HepG2 (cell line): ENCODE data around the gene MISP3. TPM values are rescaled to one million over a fixed set of nuclear protein-coding genes. Genes with fewer than 3 reads are reported as not detected.

Experiments
- FOXA1 ChIP-seq, 2 experiments: fragments of 450-650 bp in 1 of 2; sonication (generic) in 1 of 2; formaldehyde crosslinking in 1 of 2; IDR thresholded peaks; 2 replicates each; pipeline versions ENCODE4 v1.4.0 to v1.6.1; 2016 to 2020; ENCODE audit warnings: missing genetic modification reagents in 1 of 2
- GATA4 ChIP-seq: sonication (generic); IDR thresholded peaks from 2 replicates; pipeline ENCODE4 v1.6.1; 2016; ENCODE audit warnings: antibody characterized with exemption, low read depth, borderline replicate concordance
- HCFC1 ChIP-seq: fragments of 150-350 bp; IDR thresholded peaks from 2 replicates; pipeline ENCODE4 v1.6.1; 2014; ENCODE audit warnings: low read depth, low read length
- ISL2 ChIP-seq: sonication (generic); formaldehyde crosslinking; IDR thresholded peaks from 2 replicates; pipeline ENCODE4 v1.5.0; 2020; ENCODE audit warnings: missing genetic modification reagents
- KDM3A ChIP-seq: IDR thresholded peaks from 2 replicates; pipeline ENCODE4 v1.6.1; 2018; ENCODE audit warnings: low read depth, missing compliant biosample characterization
- MXD4 ChIP-seq: IDR thresholded peaks from 2 replicates; pipeline ENCODE4 v1.6.1; 2016; ENCODE audit warnings: mild to moderate bottlenecking, missing biosample characterization, missing genetic modification reagents
- NR2C2 ChIP-seq: sonication (generic); formaldehyde crosslinking; IDR thresholded peaks from 2 replicates; pipeline ENCODE4 v1.4.0; 2020; ENCODE audit warnings: missing genetic modification reagents, mild to moderate bottlenecking, moderate library complexity, borderline replicate concordance
- NR2F2 ChIP-seq: IDR thresholded peaks from 2 replicates; pipeline ENCODE4 v1.6.1; 2012; ENCODE audit warnings: low read depth, inconsistent platforms, borderline replicate concordance
- PREB ChIP-seq: sonication (generic); formaldehyde crosslinking; IDR thresholded peaks from 2 replicates; pipeline ENCODE4 v1.4.0; 2020; ENCODE audit warnings: missing genetic modification reagents
- RARA ChIP-seq: IDR thresholded peaks from 2 replicates; pipeline ENCODE4 v1.6.1; 2016; ENCODE audit warnings: missing genetic modification reagents, missing compliant biosample characterization
- SCMH1 ChIP-seq: sonication (generic); formaldehyde crosslinking; IDR thresholded peaks from 2 replicates; pipeline ENCODE4 v1.9.0; 2021; ENCODE audit warnings: missing genetic modification reagents, mild to moderate bottlenecking, borderline replicate concordance
- TBX3 ChIP-seq: fragments of 450-650 bp; IDR thresholded peaks from 2 replicates; pipeline ENCODE4 v1.6.1; 2017; ENCODE audit warnings: antibody characterized with exemption, mild to moderate bottlenecking, inconsistent platforms, borderline replicate concordance
- ZFP36 ChIP-seq: fragments of 150-350 bp; IDR thresholded peaks from 2 replicates; pipeline ENCODE4 v1.6.1; 2018; ENCODE audit warnings: borderline replicate concordance, low read length, low read depth; ENCODE audit not compliant: partially characterized antibody
- ZFP37 ChIP-seq: sonication (generic); formaldehyde crosslinking; IDR thresholded peaks from 2 replicates; pipeline ENCODE4 v1.4.0; 2020; ENCODE audit warnings: missing genetic modification reagents, borderline replicate concordance
- ZNF569 ChIP-seq: sonication (generic); formaldehyde crosslinking; IDR thresholded peaks from 2 replicates; pipeline ENCODE4 v1.5.0; 2020; ENCODE audit warnings: mild to moderate bottlenecking, missing genetic modification reagents, moderate library complexity, borderline replicate concordance
- ZNF773 ChIP-seq: sonication (generic); formaldehyde crosslinking; IDR thresholded peaks from 2 replicates; pipeline ENCODE4 v1.4.0; 2020; ENCODE audit warnings: missing genetic modification reagents, borderline replicate concordance
- polyA plus RNA-seq, 8 experiments: library from polyadenylated mRNA; depleted of rRNA in 3 of 8; stranded (reverse) in 7 of 8; unstranded in 1 of 8; fragments of >200 nt; fragmentation: Illumina TruSeq in 4 of 8; extraction: Trizol in 4 of 8; gene quantifications; 2 replicates each; pipeline versions ENCODE4 v1.2.1 to v1.2.3, GENCODE V29; 2011 to 2016; ENCODE audit warnings: low read depth in 4 of 8, missing spikeins in 1 of 8, mixed read lengths in 1 of 8; ENCODE audit not compliant: insufficient read depth in 1 of 8
- total RNA-seq, 5 experiments: library from RNA; depleted of rRNA; stranded (reverse); fragments of >200 nt; fragmentation: Illumina TruSeq; extraction: Trizol; gene quantifications; 2 replicates each; pipeline ENCODE4 v1.2.3, GENCODE V29; 2016; ENCODE audit warnings: low read depth in 1 of 5
- TF ChIP-seq, protein P1 (sequence below): sonication (generic); formaldehyde crosslinking; IDR thresholded peaks from 2 replicates; pipeline ENCODE4 v1.5.0; 2020; ENCODE audit warnings: mild to moderate bottlenecking, missing genetic modification reagents, borderline replicate concordance
- TF ChIP-seq, protein P2 (sequence below): sonication (generic); formaldehyde crosslinking; IDR thresholded peaks from 2 replicates; pipeline ENCODE4 v1.5.0; 2020; ENCODE audit warnings: missing genetic modification reagents
- TF ChIP-seq, protein P3 (sequence below): sonication (generic); formaldehyde crosslinking; IDR thresholded peaks from 2 replicates; pipeline ENCODE4 v1.4.0; 2020; ENCODE audit warnings: missing genetic modification reagents

The MISP3 gene
- total and polyA plus RNA-seq, 2 of the 13 experiments (the other 11 are each of a cell fraction or from before 2014, with no cell fraction given) = 2.5 to 5.4 TPM

- TF ChIP-seq, protein P1, sequence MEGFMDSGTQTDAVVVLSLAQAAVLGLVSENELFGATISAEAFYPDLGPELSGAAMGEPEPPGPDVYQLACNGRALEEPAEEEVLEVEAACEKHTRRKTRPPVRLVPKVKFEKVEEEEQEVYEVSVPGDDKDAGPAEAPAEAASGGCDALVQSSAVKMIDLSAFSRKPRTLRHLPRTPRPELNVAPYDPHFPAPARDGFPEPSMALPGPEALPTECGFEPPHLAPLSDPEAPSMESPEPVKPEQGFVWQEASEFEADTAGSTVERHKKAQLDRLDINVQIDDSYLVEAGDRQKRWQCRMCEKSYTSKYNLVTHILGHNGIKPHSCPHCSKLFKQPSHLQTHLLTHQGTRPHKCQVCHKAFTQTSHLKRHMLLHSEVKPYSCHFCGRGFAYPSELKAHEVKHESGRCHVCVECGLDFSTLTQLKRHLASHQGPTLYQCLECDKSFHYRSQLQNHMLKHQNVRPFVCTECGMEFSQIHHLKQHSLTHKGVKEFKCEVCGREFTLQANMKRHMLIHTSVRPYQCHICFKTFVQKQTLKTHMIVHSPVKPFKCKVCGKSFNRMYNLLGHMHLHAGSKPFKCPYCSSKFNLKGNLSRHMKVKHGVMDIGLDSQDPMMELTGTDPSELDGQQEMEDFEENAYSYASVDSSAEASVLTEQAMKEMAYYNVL (CRISPR knock-in tag) = no peak; the same call in 1 of the 2 replicates
- TF ChIP-seq NR2C2 (CRISPR knock-in tag) = peak; percentile 78
- TF ChIP-seq, protein P2, sequence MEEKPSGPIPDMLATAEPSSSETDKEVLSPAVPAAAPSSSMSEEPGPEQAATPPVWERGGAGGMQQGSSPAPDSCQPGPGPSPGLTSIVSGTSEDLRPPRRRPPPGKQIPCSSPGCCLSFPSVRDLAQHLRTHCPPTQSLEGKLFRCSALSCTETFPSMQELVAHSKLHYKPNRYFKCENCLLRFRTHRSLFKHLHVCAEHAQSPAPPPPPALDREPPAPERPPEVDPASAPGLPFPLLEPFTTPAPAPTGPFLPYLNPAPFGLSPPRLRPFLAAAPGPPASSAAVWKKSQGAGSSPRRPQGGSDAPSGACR = 0 out of 2 replicates have a peak, but pooled peaks have one; percentile 46
- no peak for TF ChIP-seq TBX3
- TF ChIP-seq, protein P3, sequence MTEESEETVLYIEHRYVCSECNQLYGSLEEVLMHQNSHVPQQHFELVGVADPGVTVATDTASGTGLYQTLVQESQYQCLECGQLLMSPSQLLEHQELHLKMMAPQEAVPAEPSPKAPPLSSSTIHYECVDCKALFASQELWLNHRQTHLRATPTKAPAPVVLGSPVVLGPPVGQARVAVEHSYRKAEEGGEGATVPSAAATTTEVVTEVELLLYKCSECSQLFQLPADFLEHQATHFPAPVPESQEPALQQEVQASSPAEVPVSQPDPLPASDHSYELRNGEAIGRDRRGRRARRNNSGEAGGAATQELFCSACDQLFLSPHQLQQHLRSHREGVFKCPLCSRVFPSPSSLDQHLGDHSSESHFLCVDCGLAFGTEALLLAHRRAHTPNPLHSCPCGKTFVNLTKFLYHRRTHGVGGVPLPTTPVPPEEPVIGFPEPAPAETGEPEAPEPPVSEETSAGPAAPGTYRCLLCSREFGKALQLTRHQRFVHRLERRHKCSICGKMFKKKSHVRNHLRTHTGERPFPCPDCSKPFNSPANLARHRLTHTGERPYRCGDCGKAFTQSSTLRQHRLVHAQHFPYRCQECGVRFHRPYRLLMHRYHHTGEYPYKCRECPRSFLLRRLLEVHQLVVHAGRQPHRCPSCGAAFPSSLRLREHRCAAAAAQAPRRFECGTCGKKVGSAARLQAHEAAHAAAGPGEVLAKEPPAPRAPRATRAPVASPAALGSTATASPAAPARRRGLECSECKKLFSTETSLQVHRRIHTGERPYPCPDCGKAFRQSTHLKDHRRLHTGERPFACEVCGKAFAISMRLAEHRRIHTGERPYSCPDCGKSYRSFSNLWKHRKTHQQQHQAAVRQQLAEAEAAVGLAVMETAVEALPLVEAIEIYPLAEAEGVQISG (CRISPR knock-in tag) = 0 out of 2 replicates have a peak, but pooled peaks have one; percentile 21
- TF ChIP-seq GATA4 = 0 out of 2 replicates have a peak, but pooled peaks have one; percentile 21
- TF ChIP-seq ZNF773 (CRISPR knock-in tag) = no peak
- no peak for TF ChIP-seq HCFC1
- TF ChIP-seq ZNF569 = no peak
- no peak for TF ChIP-seq ZFP37 (CRISPR knock-in tag)
- 0 out of 2 replicates have a peak, but pooled peaks have one; percentile 19 for TF ChIP-seq KDM3A (CRISPR knock-in tag)
- no peak for TF ChIP-seq PREB (CRISPR knock-in tag)
- peak; percentile 71 for TF ChIP-seq NR2F2
- TF ChIP-seq RARA (CRISPR knock-in tag) = peak; percentile 71
- no peak for TF ChIP-seq ZFP36
- no peak for TF ChIP-seq FOXA1 (IDR thresholded peaks at IDR 0.05)
- TF ChIP-seq FOXA1 (CRISPR knock-in tag; IDR thresholded peaks at IDR 0.05) = no peak
- no peak for TF ChIP-seq SCMH1 (CRISPR knock-in tag)
- TF ChIP-seq ISL2 (CRISPR knock-in tag) = 0 out of 2 replicates have a peak, but pooled peaks have one; percentile 20
- TF ChIP-seq MXD4 (CRISPR knock-in tag) = 0 out of 2 replicates have a peak, but pooled peaks have one; percentile 20
Measured at GRCh38 chr19:14061081-14061749, 11.4 kb upstream of the MISP3 start (continued).
